AG09309 (cell line): ENCODE measurements around the gene HECA.
"Not testable (repeated sequence)": the region's sequence is repeated elsewhere in the genome, so short reads cannot be mapped to it uniquely, and the experiment has no call there.

Experiments
- DNase-seq: peaks from one replicate; pipeline ENCODE4 v3.0.0-alpha.2; 2010; ENCODE audit warnings: low read depth
- H3K4me3 ChIP-seq: 2 replicates; pipeline ENCODE4 v1.5.1; 2011; ENCODE audit warnings: mild to moderate bottlenecking, low read depth, low read length, moderate library complexity; ENCODE audit not compliant: control insufficient read depth
- TF ChIP-seq, protein P1 (sequence below): IDR thresholded peaks from 2 replicates; pipeline ENCODE4 v1.5.1; 2011; ENCODE audit warnings: mild to moderate bottlenecking, low read depth, low read length, inconsistent platforms; ENCODE audit not compliant: insufficient read depth, control insufficient read depth; ENCODE audit errors: missing control alignments

The HECA gene

DNA sequence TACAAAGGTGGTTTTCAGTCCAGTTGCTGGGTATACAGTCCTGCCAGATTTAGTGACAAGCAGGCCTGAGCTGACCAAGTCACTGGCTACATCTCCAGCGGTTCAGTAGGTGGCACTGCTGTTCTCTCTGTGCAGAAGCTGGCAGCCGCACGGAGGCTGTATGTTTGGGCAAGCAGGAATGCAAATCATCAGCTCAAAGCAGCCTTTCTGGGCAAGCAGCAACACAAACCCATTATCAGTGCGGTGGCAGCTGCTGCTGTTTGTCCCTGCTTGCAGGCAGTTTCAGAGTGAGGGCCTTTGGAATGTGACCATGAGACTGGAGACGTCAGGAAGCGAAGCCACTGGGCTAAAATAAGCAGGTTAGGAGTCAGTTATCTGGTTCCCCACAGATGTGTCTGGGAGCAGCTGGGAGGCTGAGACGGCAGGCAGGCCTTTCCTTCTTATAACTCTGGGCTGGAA, 84.4 kb downstream of the HECA start:
- peak; percentile 85 for DNase-seq
- TF ChIP-seq, protein P1, sequence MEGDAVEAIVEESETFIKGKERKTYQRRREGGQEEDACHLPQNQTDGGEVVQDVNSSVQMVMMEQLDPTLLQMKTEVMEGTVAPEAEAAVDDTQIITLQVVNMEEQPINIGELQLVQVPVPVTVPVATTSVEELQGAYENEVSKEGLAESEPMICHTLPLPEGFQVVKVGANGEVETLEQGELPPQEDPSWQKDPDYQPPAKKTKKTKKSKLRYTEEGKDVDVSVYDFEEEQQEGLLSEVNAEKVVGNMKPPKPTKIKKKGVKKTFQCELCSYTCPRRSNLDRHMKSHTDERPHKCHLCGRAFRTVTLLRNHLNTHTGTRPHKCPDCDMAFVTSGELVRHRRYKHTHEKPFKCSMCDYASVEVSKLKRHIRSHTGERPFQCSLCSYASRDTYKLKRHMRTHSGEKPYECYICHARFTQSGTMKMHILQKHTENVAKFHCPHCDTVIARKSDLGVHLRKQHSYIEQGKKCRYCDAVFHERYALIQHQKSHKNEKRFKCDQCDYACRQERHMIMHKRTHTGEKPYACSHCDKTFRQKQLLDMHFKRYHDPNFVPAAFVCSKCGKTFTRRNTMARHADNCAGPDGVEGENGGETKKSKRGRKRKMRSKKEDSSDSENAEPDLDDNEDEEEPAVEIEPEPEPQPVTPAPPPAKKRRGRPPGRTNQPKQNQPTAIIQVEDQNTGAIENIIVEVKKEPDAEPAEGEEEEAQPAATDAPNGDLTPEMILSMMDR = peak; percentile 95
- H3K4me3 ChIP-seq = no peak overlapping the region

DNA sequence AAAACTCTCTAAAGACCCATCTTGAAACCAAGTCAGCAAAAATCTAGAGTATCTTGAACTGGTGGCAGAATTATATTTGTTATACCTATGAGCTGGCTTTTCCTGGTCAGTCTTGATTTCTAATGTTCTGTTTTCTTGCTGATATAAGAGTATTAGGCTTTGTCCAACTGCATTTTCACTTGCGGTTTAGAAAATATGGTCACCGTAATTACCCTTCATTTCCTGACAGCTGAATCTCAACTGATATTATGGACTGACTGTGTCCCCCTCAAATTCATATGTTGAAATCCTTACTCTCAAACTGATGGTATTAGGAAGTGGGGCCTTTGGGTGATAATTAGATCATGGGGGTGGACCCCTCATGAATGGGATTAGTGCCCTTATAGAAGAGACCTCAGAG, 84.9 kb downstream of the HECA start:
- DNase-seq = no peak
- no peak overlapping the region for H3K4me3 ChIP-seq
- TF ChIP-seq, protein P1 = no peak

DNA sequence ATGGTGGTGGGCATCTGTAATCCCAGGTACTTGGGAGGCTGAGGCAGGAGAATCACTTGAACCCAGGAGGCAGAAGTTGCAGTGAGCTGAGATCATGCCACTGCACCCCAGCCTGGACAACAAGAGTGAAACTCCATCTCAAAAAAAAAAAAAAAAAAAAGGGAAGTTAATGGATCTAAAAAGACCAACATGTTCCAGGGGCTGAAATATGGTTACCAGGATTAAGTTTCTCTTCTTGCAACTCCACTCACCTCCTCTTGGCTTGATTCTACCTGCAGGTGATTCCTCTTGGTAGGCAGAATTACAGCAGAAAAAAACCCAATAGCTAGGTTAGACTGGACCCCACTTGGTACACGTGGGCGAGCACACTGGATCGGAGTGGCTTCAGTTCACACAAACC, 93.5 kb downstream of the HECA start:
- DNase-seq, H3K4me3 ChIP-seq: not testable (repeated sequence)
